GM12875 (cell line): ENCODE measurements around the gene AGAP2.

Source experiments
- H3K4me3 ChIP-seq: one replicate; pipeline ENCODE4 v1.5.1; 2011; ENCODE audit warnings: low read depth, low read length, control low read depth
- TF ChIP-seq, protein P1 (sequence below): IDR thresholded peaks from 2 replicates; pipeline ENCODE4 v1.5.1; 2011; ENCODE audit warnings: low read depth, mild to moderate bottlenecking, control low read depth, inconsistent platforms, low read length, moderate library complexity, borderline replicate concordance; ENCODE audit not compliant: insufficient read depth

The AGAP2 gene

DNA sequence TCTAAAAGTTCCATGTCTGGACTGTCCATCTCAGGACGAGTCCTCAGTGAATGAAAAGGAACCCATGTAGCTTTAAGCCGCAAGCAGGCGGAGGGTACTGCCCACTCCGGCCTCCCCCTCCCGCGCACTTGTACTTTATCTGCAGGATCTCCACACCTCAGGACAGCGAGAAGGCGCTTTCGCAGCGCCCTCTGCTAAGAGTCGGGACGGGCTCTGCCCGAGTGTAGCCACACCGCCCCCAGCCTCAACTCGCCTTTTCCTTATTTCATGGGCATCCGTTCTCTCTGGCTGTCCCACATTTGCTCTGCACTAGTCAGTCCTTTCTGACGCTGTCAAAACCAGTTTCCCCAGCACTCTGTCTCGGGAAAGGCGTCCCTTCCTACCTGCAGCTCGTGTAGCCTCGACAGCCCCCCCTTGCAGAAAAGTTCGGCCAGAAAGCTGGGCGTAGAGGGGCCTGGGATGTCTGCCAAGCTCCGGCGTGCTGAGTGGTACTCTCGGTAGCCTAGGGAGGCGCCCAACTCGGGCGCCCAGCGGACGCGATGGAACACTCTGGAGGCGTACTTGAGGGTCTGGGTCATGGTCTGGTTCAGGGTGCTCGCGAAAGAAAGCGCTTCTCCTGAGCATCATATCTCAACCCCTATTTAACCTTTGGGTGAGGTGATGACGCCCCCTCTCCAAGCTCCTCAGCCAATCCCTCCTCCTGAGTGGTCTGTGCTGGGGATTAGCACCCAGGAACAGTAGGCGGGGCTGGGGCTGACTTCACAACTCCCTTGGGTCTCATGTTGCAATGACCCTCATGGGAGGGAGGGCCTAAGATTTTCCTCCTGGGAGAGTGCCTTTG lies 28.1 kb upstream of the AGAP2 start, which contains the start of gene CYP27B1:
Gene CYP27B1 (minus strand): TSS at position 615 of the 841 bp plus-strand sequence. CDS start 37 bp downstream, at position 578.
- H3K4me3 ChIP-seq, result no peak within 1 kb of the TSS
- TF ChIP-seq, protein P1, sequence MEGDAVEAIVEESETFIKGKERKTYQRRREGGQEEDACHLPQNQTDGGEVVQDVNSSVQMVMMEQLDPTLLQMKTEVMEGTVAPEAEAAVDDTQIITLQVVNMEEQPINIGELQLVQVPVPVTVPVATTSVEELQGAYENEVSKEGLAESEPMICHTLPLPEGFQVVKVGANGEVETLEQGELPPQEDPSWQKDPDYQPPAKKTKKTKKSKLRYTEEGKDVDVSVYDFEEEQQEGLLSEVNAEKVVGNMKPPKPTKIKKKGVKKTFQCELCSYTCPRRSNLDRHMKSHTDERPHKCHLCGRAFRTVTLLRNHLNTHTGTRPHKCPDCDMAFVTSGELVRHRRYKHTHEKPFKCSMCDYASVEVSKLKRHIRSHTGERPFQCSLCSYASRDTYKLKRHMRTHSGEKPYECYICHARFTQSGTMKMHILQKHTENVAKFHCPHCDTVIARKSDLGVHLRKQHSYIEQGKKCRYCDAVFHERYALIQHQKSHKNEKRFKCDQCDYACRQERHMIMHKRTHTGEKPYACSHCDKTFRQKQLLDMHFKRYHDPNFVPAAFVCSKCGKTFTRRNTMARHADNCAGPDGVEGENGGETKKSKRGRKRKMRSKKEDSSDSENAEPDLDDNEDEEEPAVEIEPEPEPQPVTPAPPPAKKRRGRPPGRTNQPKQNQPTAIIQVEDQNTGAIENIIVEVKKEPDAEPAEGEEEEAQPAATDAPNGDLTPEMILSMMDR, result no peak

DNA sequence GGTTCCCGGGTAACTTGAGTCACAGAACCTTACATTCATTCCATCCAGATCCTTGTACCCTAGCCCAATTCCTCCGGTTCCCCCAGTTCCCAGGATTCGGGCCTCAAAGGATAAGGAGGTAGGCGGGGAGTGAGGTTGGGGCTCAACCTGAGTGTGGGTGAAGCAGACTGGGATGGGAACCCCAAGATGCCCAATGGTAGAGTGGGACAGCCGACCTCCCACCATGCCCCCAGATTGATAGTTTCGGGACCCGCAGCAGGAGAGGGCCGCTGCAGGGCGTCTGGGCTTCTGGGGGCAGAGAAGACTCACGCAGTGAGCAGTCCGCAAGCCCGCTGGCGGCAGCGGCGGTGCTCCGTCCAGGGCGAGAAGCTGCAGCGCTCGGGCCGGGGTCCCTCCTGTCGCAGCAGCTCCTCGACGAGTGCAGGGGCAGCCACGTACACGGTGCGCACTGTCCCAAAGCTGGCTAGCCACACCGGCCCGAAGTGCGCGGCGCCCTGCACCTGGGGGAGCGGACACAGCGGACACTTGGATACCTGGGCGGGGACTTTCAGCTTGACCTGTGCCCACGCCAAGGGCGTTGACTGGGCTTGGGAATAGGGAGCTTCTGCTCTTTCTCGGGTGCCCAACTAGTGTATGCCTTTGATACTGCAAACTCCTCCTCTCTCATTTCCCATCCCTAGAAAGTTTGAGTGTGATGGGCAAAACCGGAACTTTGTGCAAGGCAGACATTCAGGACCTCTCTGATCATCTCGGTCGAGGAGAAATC lies 27.3 kb upstream of the AGAP2 start:
- TF ChIP-seq, protein P1, result no peak
- no peak overlapping the region for H3K4me3 ChIP-seq

DNA sequence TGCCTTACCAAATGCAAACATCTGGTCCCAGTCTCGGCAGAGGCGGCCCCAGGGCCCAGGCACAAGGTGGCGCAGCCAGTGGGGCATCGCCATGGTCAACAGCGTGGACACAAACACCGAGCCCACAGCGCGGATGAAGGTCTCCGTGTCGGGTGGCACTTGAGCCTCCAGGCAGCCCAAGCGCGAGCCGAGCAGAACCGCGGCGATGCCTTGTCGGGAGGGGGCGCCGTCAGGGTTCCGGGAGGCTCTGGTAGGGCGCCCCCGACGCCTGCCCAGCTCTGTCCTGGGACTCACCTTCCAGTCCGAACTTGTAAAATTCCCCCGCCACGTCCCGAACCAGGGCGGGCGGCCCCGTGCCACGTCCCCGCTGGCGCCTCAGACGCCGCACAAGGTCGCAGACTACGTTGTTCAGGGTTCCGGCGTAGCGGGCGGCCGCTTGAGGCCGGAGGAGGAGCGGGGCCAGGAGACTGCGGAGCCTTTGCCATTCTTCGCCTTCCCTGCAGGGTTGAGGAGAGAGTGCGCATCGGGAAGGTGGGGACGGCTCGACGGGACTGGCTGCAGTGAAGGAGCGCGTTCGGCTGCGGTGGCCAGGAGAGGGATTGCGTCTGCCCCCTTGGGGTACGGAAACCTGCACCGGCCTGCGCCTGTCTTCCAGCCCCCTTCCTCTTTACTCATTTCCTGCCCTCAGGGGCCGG lies 26.6 kb upstream of the AGAP2 start:
- H3K4me3 ChIP-seq, result peak overlapping the region; percentile 47
- TF ChIP-seq, protein P1, result peak; percentile 54

DNA sequence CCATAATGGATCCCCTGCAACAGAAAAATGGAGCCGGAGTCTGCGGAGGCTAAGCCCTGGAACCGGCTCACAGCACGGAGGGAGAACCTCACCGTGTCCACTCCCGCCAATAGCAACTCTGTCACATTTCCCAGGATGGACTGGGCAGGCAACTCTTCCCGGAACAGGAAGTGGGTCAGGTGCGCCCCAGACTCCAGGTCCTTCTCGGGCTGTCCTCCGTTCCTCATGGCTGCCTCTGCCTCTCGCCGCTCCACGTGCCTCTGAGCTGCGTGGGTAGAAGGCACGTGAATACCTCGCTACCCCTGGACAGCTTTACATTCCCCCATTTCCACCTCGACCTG lies 26.1 kb upstream of the AGAP2 start:
- TF ChIP-seq, protein P1, result no peak
- H3K4me3 ChIP-seq, result peak overlapping the region; percentile 11

DNA sequence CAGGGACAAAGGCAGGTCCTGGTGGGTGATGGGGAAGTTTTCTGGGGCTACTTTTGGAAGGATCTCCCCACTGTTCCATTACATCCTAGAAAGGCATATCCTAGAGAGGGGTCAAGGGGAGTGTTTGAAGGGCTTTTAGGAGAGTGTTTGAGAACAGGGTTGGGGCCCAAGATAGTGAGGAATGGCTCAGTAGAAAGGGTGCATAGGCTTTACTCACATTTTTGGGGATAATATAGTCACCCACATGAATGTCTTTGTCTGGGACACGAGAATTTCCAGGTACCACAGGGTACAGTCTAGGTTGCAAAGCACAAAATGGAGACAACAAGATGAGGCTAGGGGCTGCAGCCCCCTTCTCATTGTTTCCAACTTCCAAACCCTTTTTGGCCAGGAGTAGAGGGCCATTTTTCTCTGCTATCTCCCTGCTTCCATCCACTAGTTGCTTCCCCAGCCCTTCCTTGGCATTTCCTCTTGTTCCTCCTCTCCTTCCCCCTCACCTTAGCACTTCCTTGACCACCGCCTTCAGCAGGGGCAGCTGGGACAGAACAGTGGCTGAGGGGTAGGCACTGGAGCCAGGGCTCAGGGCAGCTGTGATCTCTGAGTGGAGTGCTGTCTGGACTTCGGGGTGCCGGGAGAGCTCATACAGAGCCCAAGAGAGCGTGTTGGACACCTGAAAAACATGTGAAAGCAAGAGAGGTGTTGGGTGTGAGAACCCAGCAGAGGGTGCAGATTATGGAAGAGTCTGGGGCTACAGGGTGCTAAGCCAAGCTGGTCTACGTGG lies 25.5 kb upstream of the AGAP2 start:
- TF ChIP-seq, protein P1, result no peak
- no peak overlapping the region for H3K4me3 ChIP-seq

DNA sequence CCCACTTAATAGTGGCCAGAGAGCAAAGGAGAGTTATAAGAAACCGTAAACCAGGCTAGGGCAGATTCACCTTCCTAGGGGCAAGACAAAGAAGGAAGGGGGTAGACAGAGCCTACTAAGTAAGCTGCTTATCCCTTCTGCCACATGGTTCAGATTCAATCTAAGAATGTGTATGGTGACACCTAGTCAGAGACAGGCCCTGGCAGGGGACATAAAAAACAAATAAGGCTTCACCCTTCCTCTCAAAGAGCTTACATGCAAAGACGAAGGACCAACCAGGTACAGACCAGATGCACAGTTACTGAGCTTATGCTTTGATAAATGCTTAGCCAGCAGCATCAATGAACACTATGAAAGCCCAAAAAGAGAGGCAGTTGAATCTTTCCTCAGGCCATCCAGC lies 23.9 kb upstream of the AGAP2 start:
- H3K4me3 ChIP-seq, result no peak overlapping the region
- TF ChIP-seq, protein P1, result no peak
